Prostate gland (tissue), 2 donors: Measurements from ENCODE around the gene FKBP10.

ENCODE experiments used
- CTCF ChIP-seq, 4 experiments: fragments of 200-600 bp in 2 of 4; fragments of 450-650 bp in 2 of 4; sonication (generic) in 2 of 4; IDR thresholded peaks; 1 replicate in 3 of 4; 2 replicates in 1 of 4; pipeline ENCODE4 v1.5.1; 2016 to 2019; ENCODE audit warnings: antibody characterized with exemption in 4 of 4, mild to moderate bottlenecking in 2 of 4, moderate library complexity in 2 of 4
- POLR2A ChIP-seq: fragments of 450-650 bp; IDR thresholded peaks from one replicate; pipeline ENCODE4 v1.6.1; 2016; ENCODE audit warnings: antibody characterized with exemption, mild to moderate bottlenecking

GRCh38 chr17:41772218-41772585 is 40.6 kb upstream of the FKBP10 start:
- TF ChIP-seq CTCF (IDR thresholded peaks at IDR 0.05) (peak in 1 of 4 experiments; percentile 28), POLR2A (no peak)
